Activated naive CD4-positive, alpha-beta T cell (primary cell): Measurements from ENCODE around the gene NFIA.

ENCODE experiments used
- DNase-seq, 4 experiments: peaks; one replicate each; lab custom pipeline; 2025; lab: John Stamatoyannopoulos, UW

Gene NFIA

DNA sequence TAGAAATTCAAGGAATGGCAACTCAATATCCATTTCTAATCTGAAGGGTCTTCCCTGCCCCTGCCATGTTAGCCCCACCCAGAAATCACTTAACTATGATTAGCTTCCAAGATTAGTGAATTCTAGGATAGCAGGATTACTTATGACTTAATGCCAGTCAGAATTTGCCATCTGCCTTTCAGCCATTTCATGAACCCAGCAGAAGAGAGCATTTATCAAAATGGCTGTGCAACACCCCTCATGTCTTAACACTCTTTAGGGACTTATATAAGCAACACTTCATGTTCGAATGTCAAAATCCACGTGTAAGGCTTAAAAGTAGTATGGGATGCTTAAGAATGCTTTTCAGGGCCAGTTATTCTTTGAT, 288.5 kb downstream of the NFIA start:
- no peak for DNase-seq

GRCh38 chr1:61372944-61373343, 290.6 kb downstream of the NFIA start:
- no peak for DNase-seq

- no peak for DNase-seq
These were observed 291.8 kb downstream of the NFIA start for GRCh38 chr1:61374156-61374555.

DNA sequence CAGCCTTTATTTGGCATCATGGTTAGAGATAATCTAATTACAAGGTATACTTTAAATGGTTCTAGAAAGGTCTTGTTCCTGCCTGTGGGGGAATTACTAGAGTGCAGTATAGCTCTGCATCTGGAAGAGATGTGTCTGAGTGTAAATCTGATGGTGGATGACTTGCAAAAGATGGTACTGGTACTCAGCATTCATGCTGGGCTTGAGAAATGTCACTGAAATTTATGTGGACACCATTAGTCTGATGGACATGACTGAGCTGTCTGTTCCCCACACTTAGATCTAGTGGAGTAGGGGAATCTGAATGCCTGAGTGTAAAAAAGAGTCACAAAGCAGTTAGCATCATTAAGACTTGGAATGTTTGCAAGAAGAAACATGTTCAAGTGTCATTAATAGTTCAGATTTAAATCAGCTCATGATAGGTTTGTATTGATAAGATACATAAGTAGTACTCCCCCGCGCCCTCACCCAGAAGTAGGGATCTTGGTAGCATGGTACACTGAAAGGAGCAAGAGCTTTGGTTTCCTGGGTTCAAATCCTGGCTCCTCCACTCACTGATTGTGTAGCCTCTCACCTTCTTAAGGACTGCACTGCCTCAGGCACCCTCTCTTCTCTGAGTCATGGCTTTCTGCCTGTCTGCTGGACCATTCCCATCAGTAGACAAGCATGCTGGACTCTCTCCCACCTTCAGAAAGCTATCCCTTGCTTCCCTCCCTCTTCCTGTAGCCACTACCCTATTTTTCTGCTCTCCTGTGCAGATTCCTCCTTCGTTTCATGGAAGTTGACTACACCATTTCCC, 292.9 kb downstream of the NFIA start:
- no peak for DNase-seq

GRCh38 chr1:61376151-61376550, 293.8 kb downstream of the NFIA start:
- DNase-seq: no peak

- no peak for DNase-seq
These were observed 295.0 kb downstream of the NFIA start for GRCh38 chr1:61377242-61377958.

GRCh38 chr1:61378494-61379180, 296.3 kb downstream of the NFIA start:
- DNase-seq: no peak

DNA sequence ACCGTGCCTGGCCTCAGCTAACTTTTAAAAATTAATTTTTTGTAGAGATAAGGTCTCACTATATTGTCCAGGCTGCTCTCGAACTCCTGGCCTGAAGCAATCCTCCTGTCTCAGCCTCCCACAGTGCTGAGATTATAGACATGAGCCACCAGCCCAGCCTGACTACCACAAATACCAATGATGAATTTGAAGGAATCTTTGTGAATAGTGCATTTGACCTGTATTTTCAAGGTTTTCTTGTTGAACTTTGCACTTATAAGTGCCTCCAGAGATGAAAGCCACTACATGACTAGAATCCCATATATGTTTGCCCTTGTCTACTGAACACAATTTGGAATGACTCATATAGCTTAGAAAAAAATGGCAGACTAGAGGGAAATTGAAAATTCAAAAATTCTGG, 297.3 kb downstream of the NFIA start:
- DNase-seq: no peak

DNA sequence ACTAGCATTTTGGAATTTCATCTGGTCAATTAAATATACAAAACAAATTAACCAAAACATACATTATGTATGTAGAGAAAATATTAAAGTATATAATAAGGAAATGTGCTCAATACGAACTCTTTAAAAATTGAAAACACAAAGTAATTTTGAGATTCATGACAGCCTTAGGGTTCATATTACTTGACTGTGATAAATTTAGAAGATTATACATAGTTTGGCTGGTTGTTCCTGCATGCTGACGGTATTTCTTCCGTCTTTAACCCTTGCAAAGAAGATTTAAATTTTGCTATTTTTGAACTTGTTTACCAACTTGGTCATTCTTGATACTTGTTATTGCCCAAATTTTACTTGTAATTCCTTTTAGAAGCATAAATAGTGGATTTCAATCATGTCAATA, 298.2 kb downstream of the NFIA start:
- DNase-seq: no peak

- no peak for DNase-seq
These were observed 304.0 kb downstream of the NFIA start for GRCh38 chr1:61386323-61386722.

- no peak for DNase-seq
These were observed 304.4 kb downstream of the NFIA start for GRCh38 chr1:61386770-61387169.

DNA sequence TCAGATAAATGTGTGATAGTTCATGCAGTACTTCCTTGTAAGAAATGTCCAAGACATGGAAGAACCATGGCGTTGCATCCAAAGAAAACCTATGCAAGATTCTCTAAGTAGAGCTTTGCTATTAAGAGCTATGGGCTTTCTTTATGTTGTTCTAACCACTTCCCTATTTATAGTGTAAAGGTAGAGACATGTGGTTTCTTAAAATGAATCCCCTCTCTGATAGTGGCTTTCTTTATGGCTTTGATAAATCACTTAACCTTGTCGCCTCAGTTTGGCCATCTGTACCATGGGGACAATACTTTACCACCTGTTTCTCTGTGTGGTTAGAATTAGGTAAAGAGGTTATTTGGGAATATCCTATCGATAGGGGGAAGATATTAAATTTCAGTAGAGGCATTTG, 305.5 kb downstream of the NFIA start:
- DNase-seq: no peak

- no peak for DNase-seq
These were observed 306.2 kb downstream of the NFIA start for GRCh38 chr1:61388566-61388965.

DNA sequence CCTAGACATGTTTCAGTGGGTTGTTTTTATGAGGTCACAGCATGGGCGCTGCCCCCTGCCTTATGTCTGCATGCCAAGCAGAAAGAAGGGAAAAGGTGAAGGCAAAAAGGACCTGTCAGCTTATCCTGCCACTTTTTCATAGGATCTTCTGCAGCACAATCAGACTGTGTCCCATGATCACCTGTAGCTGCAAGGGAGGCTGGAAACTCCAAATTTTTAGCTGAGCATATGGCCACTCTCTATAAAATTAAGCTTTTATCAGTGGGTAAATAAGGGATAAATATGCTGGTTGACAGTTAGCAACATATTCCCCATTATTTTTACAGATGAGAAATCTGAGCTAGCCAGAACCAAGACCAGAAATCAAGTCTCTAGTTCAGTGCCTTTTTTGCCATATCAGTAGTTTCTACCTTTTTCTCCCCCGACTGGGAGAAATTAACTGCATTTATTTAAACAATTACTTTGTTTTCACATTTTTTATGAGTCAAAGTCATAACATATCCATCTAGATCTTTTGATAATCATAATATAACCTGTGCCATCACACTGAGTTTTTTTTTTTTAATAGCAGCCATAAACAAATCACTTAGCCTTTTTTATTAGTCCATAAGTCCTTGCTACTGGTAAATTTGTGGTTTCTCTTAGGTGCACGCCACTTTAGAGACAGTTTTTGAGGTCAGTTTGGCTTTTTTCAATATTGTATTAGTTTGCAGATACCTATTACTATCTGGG, 307.0 kb downstream of the NFIA start:
- no peak for DNase-seq

- DNase-seq: no peak
These were observed 307.8 kb downstream of the NFIA start for GRCh38 chr1:61389926-61390845.

GRCh38 chr1:61391730-61392129, 309.4 kb downstream of the NFIA start:
- DNase-seq: no peak

DNA sequence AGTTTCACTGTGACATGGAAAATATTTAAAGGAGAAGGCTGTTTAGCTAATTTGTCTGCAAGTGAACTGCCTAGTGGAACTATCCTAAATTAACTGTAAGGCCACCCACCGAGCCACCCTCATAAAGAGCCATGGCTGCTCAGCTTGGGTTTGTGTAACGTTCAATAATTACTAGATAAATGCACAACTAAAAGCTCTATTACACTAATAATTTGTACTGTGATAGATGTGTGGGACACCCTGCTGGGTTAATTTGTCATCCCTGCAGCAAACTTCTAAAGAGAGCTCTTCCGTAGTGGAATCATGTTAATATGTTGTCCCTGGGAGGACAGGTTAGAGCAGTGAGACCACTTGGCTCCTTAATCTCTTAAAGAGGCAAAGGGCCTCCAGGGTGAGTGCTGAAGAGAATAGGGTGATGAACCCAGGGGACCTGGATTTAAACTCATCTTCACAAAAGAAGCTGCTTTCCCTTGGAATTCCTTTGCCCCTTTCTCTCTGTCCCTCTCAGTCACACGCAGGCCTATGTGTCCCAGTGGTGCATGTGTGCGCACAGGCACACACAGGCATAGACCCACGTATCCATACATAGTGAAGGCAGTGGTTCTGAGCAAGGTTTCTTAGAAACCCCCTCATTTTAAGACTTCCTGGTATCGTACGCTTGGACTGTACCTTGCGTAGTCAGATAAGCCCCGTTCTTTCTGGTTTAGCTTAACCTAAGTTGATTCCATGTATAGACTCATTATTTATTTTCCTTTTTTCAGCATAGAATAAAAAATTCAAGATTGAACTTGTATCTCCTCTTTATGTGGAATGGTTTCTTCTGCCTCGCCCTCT, 310.3 kb downstream of the NFIA start:
- DNase-seq: no peak

- no peak for DNase-seq
These were observed 311.2 kb downstream of the NFIA start for GRCh38 chr1:61393575-61393974.

GRCh38 chr1:61395146-61395800, 312.9 kb downstream of the NFIA start:
- DNase-seq: no peak

- DNase-seq: no peak
These were observed 315.1 kb downstream of the NFIA start for GRCh38 chr1:61397495-61397894.
